Adrenal gland (tissue), 12 donors: ENCODE measurements around the gene PODXL. TPM values are rescaled to one million over a fixed set of nuclear protein-coding genes. Genes with fewer than 3 reads are reported as not detected.
A peak's percentile ranks its signal among the peaks of the same experiment; 100 is the strongest.

Source experiments
- DNase-seq, 7 donors: peaks; one replicate each; pipeline ENCODE4 v3.0.0-alpha.2; 2019 to 2020
- H3K27ac ChIP-seq, 5 donors: fragments of 200-600 bp; sonication (generic) in 4 of 5; 1 replicate in 3 of 5; 2 replicates in 2 of 5; pipeline versions ENCODE4 v1.5.1 to v1.8.0; 2016 to 2020; ENCODE audit warnings: mild to moderate bottlenecking in 1 of 5
- H3K27me3 ChIP-seq: fragments of 200-600 bp; 2 replicates; pipeline ENCODE4 v1.8.0; 2021
- H3K36me3 ChIP-seq, 2 donors: fragments of 200-600 bp; replicated peaks in 1 of 2; 1 replicate in 1 of 2; 2 replicates in 1 of 2; pipeline versions ENCODE4 v1.5.1 to v1.8.0; 2018 to 2022
- H3K4me1 ChIP-seq, 2 donors: fragments of 200-600 bp; replicated peaks in 1 of 2; 1 replicate in 1 of 2; 2 replicates in 1 of 2; pipeline versions ENCODE4 v1.5.1 to v1.8.0; 2018 to 2021
- H3K4me3 ChIP-seq, 4 donors: fragments of 200-600 bp; sonication (generic) in 3 of 4; one replicate each; pipeline ENCODE4 v1.5.1; 2016 to 2018
- H3K9me3 ChIP-seq, 3 donors: fragments of 200-600 bp; sonication (generic) in 1 of 3; replicated peaks in 1 of 3; 1 replicate in 2 of 3; 2 replicates in 1 of 3; pipeline versions ENCODE4 v1.5.1 to v1.8.0; 2016 to 2021
- POLR2A ChIP-seq, 2 donors: fragments of 450-650 bp; IDR thresholded peaks; one replicate each; pipeline ENCODE4 v1.6.1; 2017; ENCODE audit warnings: antibody characterized with exemption in 2 of 2, mild to moderate bottlenecking in 2 of 2, moderate library complexity in 1 of 2
- WGBS, 4 donors: extraction: QIAGEN DNeasy Blood & Tissue Kit in 2 of 4; methylation state at CpG; one replicate each; pipeline versions ENCODE4 v1.1.5 to v1.1.7; 2013 to 2017; 5-methylcytosine and 5-hydroxymethylcytosine counted together
- intact Hi-C, 2 donors: fragments of 100-400 bp; cut with DNase I; formaldehyde crosslinking; loops; one replicate each; pipeline versions ENCODE4 v1.14.1 to v1.15.0; 2022 to 2023
- polyA plus RNA-seq, 3 donors: library from polyadenylated mRNA; stranded (reverse); fragments of 200-250 nt in 2 of 3; fragments of 350-450 nt in 1 of 3; fragmentation: Illumina TruSeq in 1 of 3; extraction: RNeasy Lipid Tissue Mini Kit (QIAGEN cat#74804) in 1 of 3; gene quantifications; one replicate each; pipeline ENCODE4 v1.2.3, GENCODE V29; 2013 to 2014
- total RNA-seq, 9 donors: library from RNA; depleted of rRNA in 4 of 9; stranded (reverse); fragments of >200 nt in 4 of 9; fragments of 120-200 nt in 1 of 9; fragmentation: NEBNext Ultra II Directional in 1 of 9; extraction: Animal tissue kit (Norgen Biotek cat#: 25700) in 1 of 9; gene quantifications; one replicate each; pipeline versions ENCODE4 v1.1.0 to v1.2.4, GENCODE V29; 2013 to 2023
- TF ChIP-seq, protein P1 (sequence below), 6 experiments: fragments of 450-650 bp in 4 of 6; fragments of 200-600 bp in 2 of 6; sonication (generic) in 1 of 6; IDR thresholded peaks; 1 replicate in 5 of 6; 2 replicates in 1 of 6; pipeline versions ENCODE4 v1.5.1 to v1.8.0; 2016 to 2021; ENCODE audit warnings: antibody characterized with exemption in 6 of 6, mild to moderate bottlenecking in 2 of 6, moderate library complexity in 1 of 6
- donor health status: healthy with polysubstance abuse.
- donor health status: Bipolar disorder and iron deficiency.
- donor health status: DM: yes; HTN: yes; CAD: no.
- donor health status: DM: no; HTN: no; CAD: no.
- donor health status: DM: no; HTN: no; CAD: no.
- donor health status: DM: yes; HTN: yes; CAD: no.

Gene PODXL
- total and polyA plus RNA-seq, 12 donors, result 7.0 to 99.6 (median 35.6) TPM

DNA sequence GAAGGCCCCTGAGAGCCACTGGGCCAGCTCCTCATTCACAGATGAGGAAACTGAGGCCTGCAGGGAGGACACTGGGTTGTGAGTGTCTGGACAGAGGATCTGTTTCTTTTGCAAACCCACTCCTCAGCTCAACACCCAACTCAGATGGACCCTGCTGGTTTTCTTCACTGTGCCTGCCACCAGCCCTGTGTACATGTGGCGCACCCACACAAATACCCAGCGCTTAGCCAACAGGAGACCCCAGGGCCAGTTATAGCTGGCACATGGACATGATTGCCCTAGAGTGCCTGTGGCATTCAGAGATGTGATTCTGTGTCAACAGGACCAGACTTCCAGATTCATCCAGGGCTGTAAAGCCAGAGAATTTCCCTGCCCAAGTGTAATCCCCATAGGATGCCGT, 12.4 kb downstream of the PODXL start:
- 93 to 94% (median 94%) methylated on average over 3 of the region's 3 CpGs for WGBS, 4 donors
- intact Hi-C loops, result no loop called here
- H3K4me1 ChIP-seq, result no peaks in the 10 kb centered on the region

GRCh38 chr7:131543298-131543697, 13.1 kb downstream of the PODXL start:
- intact Hi-C loops, result no loop called here
- no peak overlapping the region for H3K4me3 ChIP-seq
- 84 to 98% (median 90%) methylated on average over 2 to 5 of the region's 5 CpGs for WGBS, 4 donors
- H3K4me1 ChIP-seq, result no peaks in the 10 kb centered on the region
- TF ChIP-seq POLR2A (IDR thresholded peaks at IDR 0.05), result no peak
- TF ChIP-seq, protein P1, sequence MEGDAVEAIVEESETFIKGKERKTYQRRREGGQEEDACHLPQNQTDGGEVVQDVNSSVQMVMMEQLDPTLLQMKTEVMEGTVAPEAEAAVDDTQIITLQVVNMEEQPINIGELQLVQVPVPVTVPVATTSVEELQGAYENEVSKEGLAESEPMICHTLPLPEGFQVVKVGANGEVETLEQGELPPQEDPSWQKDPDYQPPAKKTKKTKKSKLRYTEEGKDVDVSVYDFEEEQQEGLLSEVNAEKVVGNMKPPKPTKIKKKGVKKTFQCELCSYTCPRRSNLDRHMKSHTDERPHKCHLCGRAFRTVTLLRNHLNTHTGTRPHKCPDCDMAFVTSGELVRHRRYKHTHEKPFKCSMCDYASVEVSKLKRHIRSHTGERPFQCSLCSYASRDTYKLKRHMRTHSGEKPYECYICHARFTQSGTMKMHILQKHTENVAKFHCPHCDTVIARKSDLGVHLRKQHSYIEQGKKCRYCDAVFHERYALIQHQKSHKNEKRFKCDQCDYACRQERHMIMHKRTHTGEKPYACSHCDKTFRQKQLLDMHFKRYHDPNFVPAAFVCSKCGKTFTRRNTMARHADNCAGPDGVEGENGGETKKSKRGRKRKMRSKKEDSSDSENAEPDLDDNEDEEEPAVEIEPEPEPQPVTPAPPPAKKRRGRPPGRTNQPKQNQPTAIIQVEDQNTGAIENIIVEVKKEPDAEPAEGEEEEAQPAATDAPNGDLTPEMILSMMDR (IDR thresholded peaks at IDR 0.05), result no peak
- DNase-seq, result no peak
- H3K36me3 ChIP-seq, result no peaks in the 10 kb centered on the region
- no peaks in the 10 kb centered on the region for H3K9me3 ChIP-seq
- H3K27me3 ChIP-seq, result no peaks in the 10 kb centered on the region
- H3K27ac ChIP-seq, result no peak overlapping the region

More for the DNA sequence above, 12.4 kb downstream of the PODXL start:
- Histone ChIP-seq H3K27ac (peak overlapping the region in 1 of 5 donors; percentile 38), H3K9me3 (no peaks in the 10 kb centered on the region), H3K27me3 (no peaks in the 10 kb centered on the region), H3K4me3 (no peak overlapping the region), H3K36me3 (no peaks in the 10 kb centered on the region)
- no peak for DNase-seq
- no peak for TF ChIP-seq POLR2A (IDR thresholded peaks at IDR 0.05)

GRCh38 chr7:131540491-131541162, 15.8 kb downstream of the PODXL start:
- H3K36me3 ChIP-seq, result no peaks in the 10 kb centered on the region
- TF ChIP-seq, protein P1 (IDR thresholded peaks at IDR 0.05), result peak in 1 of 6 experiments; percentile 3
- TF ChIP-seq POLR2A (IDR thresholded peaks at IDR 0.05), result no peak
- H3K4me1 ChIP-seq, result no peaks in the 10 kb centered on the region
- no peak overlapping the region for H3K4me3 ChIP-seq
- DNase-seq, result no peak
- H3K9me3 ChIP-seq, result no peaks in the 10 kb centered on the region
- H3K27me3 ChIP-seq, result no peaks in the 10 kb centered on the region
- peak overlapping the region in 1 of 5 donors; percentile 61 for H3K27ac ChIP-seq
- 70 to 76% (median 71%) methylated on average over 18 of the region's 18 CpGs for WGBS, 4 donors
- intact Hi-C loops, result no loop called here

DNA sequence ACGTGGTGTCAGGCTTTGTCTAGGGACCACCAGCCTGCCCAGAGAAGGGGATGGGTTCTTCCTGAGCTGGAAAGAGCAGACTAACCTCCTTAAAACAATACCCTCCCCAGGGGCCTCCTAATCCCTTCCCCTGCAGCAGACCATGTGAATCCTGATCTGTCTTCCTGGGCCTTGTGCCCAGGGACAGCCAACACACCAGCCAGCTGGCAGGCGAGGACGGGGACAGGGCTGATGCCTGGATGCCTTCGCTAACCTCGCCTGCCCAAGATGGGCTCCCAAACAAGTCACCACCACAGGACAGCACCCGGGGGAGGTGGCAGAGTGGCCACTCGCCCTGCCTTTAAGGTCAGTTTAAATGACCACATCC, 17.6 kb downstream of the PODXL start:
- Histone ChIP-seq H3K4me3 (no peak overlapping the region), H3K4me1 (no peaks in the 10 kb centered on the region), H3K36me3 (no peaks in the 10 kb centered on the region), H3K27me3 (no peaks in the 10 kb centered on the region), H3K27ac (peak overlapping the region in 1 of 5 donors; percentile 47), H3K9me3 (no peaks in the 10 kb centered on the region)
- WGBS, 4 donors, result 53 to 76% (median 60%) methylated on average over 3 to 7 of the region's 7 CpGs; no CpG with 5 or more reads in 1 of the 4 donors
- DNase-seq, result peak in 2 of 7 donors; percentile 36 to 41
- intact Hi-C loops, result no loop called here
- TF ChIP-seq, protein P1 (IDR thresholded peaks at IDR 0.05), result no peak
- no peak for TF ChIP-seq POLR2A (IDR thresholded peaks at IDR 0.05)
